NT2/D1 (cell line): ENCODE measurements around the gene ROMO1.

Experiments
- DNase-seq: peaks from one replicate; pipeline ENCODE4 v3.0.0-alpha.2; 2011; ENCODE audit warnings: low read depth, low spot score
- H3K27me3 ChIP-seq: 2 replicates; pipeline ENCODE4 v1.6.0; 2011; ENCODE audit warnings: mild to moderate bottlenecking; ENCODE audit not compliant: insufficient read length, insufficient read depth
- H3K36me3 ChIP-seq: 2 replicates; pipeline ENCODE4 v1.6.1; 2011; ENCODE audit warnings: mild to moderate bottlenecking, low read length, mixed read lengths; ENCODE audit not compliant: insufficient read depth, insufficient read length
- H3K4me1 ChIP-seq: 2 replicates; pipeline ENCODE4 v1.5.1; 2011; ENCODE audit not compliant: insufficient read depth, insufficient read length
- H3K4me3 ChIP-seq: 2 replicates; pipeline ENCODE4 v1.5.1; 2011; ENCODE audit warnings: low read depth; ENCODE audit not compliant: insufficient read length
- H3K9ac ChIP-seq: 2 replicates; pipeline ENCODE4 v1.6.0; 2011; ENCODE audit warnings: low read depth; ENCODE audit not compliant: insufficient read length
- H3K9me3 ChIP-seq: 2 replicates; pipeline ENCODE4 v1.5.1; 2011; ENCODE audit warnings: mild to moderate bottlenecking, low read length; ENCODE audit not compliant: insufficient read depth
- SUZ12 ChIP-seq: IDR thresholded peaks from 2 replicates; pipeline ENCODE4 v1.6.1; 2011; ENCODE audit not compliant: insufficient read length, insufficient read depth; ENCODE audit errors: extremely low read depth
- YY1 ChIP-seq: IDR thresholded peaks from 2 replicates; pipeline ENCODE4 v1.6.1; 2011; ENCODE audit not compliant: insufficient read length, insufficient read depth
- ZNF274 ChIP-seq: IDR thresholded peaks from 2 replicates; pipeline ENCODE4 v1.6.1; 2011; ENCODE audit warnings: mild to moderate bottlenecking, low read depth, low read length

Gene ROMO1

DNA sequence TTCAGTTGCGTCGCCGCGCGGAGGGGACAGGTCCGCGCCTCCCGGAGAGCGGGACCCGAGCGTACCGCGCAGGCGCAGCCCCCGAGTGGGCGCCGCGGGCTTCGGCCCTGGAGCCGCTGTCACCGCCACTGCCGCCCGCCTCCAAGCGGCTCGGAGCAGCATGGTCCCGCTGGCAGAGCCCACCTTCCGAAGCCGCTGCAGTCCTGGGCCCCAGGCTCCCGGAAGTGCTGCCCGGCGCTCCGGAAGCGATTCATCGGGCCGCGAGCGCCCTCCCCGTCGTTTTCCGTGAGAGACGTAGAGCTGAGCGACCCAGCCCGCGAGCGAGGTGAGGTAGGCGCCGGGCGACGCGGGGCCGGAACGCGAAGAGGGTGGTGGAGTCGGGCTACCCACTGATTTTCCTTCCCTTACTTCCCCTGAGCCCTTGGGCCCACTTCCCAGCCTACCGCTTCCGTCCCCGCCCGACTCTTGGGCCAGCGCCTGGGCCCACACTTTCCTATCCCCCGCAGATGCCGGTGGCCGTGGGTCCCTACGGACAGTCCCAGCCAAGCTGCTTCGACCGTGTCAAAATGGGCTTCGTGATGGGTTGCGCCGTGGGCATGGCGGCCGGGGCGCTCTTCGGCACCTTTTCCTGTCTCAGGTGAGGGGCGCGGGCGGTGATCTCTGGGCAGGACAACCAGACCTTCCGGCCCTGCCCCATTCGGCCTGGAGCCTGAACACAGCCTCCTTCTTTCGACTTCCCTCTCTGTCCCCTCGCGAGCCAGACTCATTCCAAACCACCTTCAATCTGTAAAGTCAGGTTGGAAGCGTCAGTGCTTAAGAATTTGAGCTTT, at the start of gene ROMO1, which contains the start of gene NFS1:
TSS of gene ROMO1 (plus strand) at position 279 of the 830 bp plus-strand sequence. CDS start at position 507, 228 bp downstream.
TSS of gene NFS1 (minus strand) at position 226 of the 830 bp plus-strand sequence. CDS start at position 162, 64 bp downstream.
- Histone ChIP-seq H3K4me3 (peak within 1 kb of the TSS; percentile 96), H3K36me3 (peaks cover 53% of the 10 kb centered on the region)
- TF ChIP-seq YY1 (no peak), ZNF274 (no peak), SUZ12 (no peak)

DNA sequence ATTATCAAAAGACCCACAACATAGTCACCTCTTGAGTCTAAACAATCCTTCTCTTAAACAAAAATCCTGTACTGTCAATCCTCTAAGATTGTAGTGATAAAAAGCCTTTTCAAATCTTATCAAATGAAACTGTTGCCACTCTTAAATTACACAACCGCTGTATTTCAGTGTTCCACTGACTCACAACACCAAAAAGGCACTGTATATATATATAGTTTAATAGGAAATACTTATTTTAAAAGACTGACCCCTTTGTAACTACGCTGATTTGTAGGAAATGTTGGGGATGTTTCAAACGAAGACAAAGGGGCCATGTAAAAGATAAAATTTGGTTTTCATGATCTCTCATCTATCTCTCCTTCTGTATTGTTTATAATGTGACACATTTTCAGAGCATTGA, 48.6 kb upstream of the ROMO1 start:
- Histone ChIP-seq H3K9ac (no peak overlapping the region), H3K36me3 (peaks cover 51% of the 10 kb centered on the region), H3K9me3 (no peaks in the 10 kb centered on the region), H3K4me1 (peaks cover 2% of the 10 kb centered on the region), H3K4me3 (no peak overlapping the region), H3K27me3 (no peaks in the 10 kb centered on the region)
- DNase-seq = no peak
- TF ChIP-seq YY1 (no peak), ZNF274 (no peak)

More for the DNA sequence above, at the start of gene ROMO1, which contains the start of gene NFS1:
- no peaks in the 10 kb centered on the region for H3K9me3 ChIP-seq
- peak; percentile 87 for DNase-seq
- H3K9ac ChIP-seq = peak within 1 kb of the TSS; percentile 98
- no peaks in the 10 kb centered on the region for H3K27me3 ChIP-seq
- H3K4me1 ChIP-seq = peaks cover 5% of the 10 kb centered on the region

DNA sequence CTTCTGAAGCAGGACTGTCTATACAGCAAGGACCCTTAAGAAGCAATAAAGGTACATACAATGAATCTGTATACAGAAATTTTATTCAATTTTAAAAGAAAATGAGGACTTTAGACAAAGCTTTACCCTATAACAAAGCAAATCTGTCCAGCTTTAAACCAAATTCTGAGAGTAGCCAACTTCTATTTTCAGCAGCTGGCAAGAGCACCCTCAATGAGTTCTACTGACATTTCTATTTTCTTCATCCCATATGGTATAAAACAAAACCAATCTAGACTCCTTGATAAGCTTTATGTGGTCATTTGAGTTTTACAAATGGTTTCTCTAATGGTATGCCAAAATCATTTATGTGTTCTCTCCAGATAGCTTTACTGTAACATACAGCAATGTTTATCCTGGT, 47.2 kb upstream of the ROMO1 start:
- no peaks in the 10 kb centered on the region for H3K27me3 ChIP-seq
- H3K4me1 ChIP-seq = peaks cover 2% of the 10 kb centered on the region
- no peak for DNase-seq
- H3K36me3 ChIP-seq = peaks cover 60% of the 10 kb centered on the region
- no peaks in the 10 kb centered on the region for H3K9me3 ChIP-seq
- TF ChIP-seq YY1 (no peak), ZNF274 (no peak), SUZ12 (no peak)
- H3K4me3 ChIP-seq = no peak overlapping the region
- no peak overlapping the region for H3K9ac ChIP-seq

DNA sequence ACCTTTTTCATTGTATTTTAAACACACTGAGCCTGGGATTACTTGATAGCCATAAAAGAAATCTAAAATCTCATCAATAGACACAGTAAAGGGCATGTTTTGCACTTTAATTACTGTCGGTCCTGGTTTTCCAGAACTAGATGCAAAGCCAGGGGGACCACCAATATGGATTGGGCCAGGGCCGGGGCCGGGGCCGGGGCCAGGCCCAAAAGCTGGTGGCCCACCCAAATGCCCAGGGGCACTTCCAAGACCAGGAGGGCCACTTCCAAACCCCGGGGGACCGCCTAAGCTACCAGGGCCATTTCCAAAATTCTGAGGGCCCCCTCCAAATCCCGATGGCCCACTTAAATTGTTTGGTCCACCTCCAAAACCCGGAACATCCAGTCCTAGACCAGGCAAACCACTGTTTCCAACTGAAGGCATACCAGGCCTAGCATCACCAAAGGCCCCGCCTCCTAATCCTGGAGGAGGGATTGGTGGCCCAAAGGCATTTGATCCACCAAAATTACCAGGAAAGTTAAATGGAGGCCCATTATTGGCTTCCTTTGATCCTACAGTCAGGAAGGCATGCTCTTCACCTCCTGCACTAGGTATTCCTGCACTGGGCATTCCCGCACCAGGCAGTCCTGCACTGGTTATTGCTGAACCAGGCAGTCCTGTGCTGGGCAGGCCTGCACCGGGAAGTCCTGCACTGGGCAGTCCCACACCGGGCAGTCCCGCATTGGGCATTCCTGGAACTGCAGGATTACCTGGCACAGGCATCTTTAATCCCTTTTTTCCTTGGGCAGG, 46.4 kb upstream of the ROMO1 start:
- Histone ChIP-seq H3K9ac (no peak overlapping the region), H3K4me3 (no peak overlapping the region), H3K36me3 (peaks cover 67% of the 10 kb centered on the region), H3K4me1 (peaks cover 2% of the 10 kb centered on the region), H3K27me3 (no peaks in the 10 kb centered on the region), H3K9me3 (no peaks in the 10 kb centered on the region)
- no peak for DNase-seq
- TF ChIP-seq YY1 (no peak), ZNF274 (no peak), SUZ12 (no peak)

DNA sequence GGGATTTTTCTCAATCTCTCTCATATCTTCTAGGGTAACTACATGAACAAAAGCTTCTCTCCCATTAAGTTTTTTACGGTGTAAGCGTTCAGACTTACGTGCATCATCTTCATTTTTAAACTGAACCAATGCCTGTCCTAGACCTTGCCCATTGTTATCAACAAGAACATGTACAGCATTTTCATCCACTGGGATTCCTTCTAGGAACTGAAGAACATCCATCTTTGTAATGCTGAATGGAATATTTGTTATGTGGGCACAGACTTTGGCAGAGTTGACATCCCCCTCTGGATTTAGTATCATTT, 45.8 kb upstream of the ROMO1 start:
- H3K36me3 ChIP-seq = peaks cover 67% of the 10 kb centered on the region
- DNase-seq = no peak
- no peak overlapping the region for H3K4me3 ChIP-seq
- no peak for TF ChIP-seq ZNF274
- no peak for TF ChIP-seq YY1
- TF ChIP-seq SUZ12 = no peak
- H3K9ac ChIP-seq = no peak overlapping the region
- H3K4me1 ChIP-seq = peaks cover 2% of the 10 kb centered on the region
- H3K27me3 ChIP-seq = no peaks in the 10 kb centered on the region
- no peaks in the 10 kb centered on the region for H3K9me3 ChIP-seq

DNA sequence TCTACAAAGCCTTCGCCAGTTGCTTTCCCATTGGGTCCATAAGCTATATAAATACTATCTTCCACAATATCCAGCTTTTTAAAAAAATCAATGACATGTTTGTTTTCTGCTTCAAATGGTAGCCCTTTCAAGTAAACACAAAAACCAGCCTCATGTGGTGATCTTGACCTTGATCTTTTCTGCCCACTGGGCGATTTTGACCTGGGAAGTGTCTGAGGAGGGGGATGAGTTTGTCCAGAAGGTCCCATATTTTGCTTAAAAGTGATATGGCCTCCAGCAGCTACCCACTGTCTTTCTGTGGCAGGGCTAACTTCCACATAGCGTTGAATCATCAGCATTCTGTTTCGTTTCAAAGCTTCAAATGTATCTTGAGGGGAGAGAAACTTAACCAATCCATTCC, 45.3 kb upstream of the ROMO1 start:
- no peak overlapping the region for H3K9ac ChIP-seq
- H3K4me3 ChIP-seq = no peak overlapping the region
- TF ChIP-seq YY1 (no peak), SUZ12 (no peak), ZNF274 (no peak)
- H3K36me3 ChIP-seq = peaks cover 67% of the 10 kb centered on the region
- DNase-seq = no peak
- no peaks in the 10 kb centered on the region for H3K9me3 ChIP-seq
- H3K27me3 ChIP-seq = no peaks in the 10 kb centered on the region
- H3K4me1 ChIP-seq = peaks cover 2% of the 10 kb centered on the region

DNA sequence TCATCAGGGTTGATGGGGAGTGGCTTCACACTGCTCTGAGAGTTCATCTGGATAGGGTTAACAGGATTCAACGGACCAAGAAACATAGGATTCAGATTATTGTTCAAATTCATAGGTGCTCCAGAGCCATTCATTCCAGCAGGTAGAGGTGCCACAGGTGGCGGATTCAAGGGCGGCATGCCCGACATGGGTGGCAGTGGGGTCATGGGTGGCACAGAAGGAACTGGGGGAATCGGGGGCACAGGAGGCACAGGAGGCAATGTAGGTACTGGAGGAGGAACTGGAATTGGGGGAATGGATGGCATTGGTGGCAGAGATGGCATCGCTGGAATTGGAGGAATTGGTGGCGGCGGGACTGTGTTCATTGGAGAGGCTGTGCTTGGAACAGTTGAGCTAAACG, 44.8 kb upstream of the ROMO1 start:
- TF ChIP-seq YY1 = no peak
- TF ChIP-seq ZNF274 = no peak
- TF ChIP-seq SUZ12 = no peak
- Histone ChIP-seq H3K4me1 (peaks cover 2% of the 10 kb centered on the region), H3K36me3 (peaks cover 67% of the 10 kb centered on the region), H3K4me3 (no peak overlapping the region), H3K9ac (no peak overlapping the region), H3K9me3 (no peaks in the 10 kb centered on the region), H3K27me3 (no peaks in the 10 kb centered on the region)
- no peak for DNase-seq
